ENCODE results near the gene ARID5A.

The ARID5A gene

GRCh38 chr2:96537734-96538486 is 1.4 kb downstream of the ARID5A start:
- Histone ChIP-seq H3K4me1 (ENCODE audit: control insufficient read depth, low read depth, low read length) (peaks cover 13% of the 10 kb centered on the region), H3K56ac (ENCODE audit: low read length) (peak overlapping the region; percentile 46), H3K9ac (ENCODE audit: low read length) (peak overlapping the region; percentile 68), H2AK5ac (ENCODE audit: low read length) (no peak overlapping the region), H4K8ac (ENCODE audit: low read depth, low read length) (no peak overlapping the region), H4K5ac (ENCODE audit: low read length) (no peak overlapping the region), H3K79me2 (ENCODE audit: control insufficient read depth, insufficient read depth, low read length) (no peaks in the 10 kb centered on the region), H3K36me3 (ENCODE audit: control insufficient read depth, insufficient read depth, low read length) (no peaks in the 10 kb centered on the region), H2BK120ac (ENCODE audit: low read depth, low read length) (no peak overlapping the region), H3K4me2 (ENCODE audit: low read length) (peak overlapping the region; percentile 69), H3K79me1 (ENCODE audit: low read length) (no peaks in the 10 kb centered on the region), H3K18ac (ENCODE audit: low read length) (no peak overlapping the region), H3K4me3 (ENCODE audit: low read length) (no peak overlapping the region), H2BK5ac (ENCODE audit: low read length) (no peak overlapping the region), H3K27ac (ENCODE audit: low read depth, low read length) (no peak overlapping the region), H3K4ac (ENCODE audit: low read depth, low read length) (no peak overlapping the region), H2BK15ac (replicated peaks; ENCODE audit: low read depth) (no peak overlapping the region), H3K27me3 (ENCODE audit: insufficient read depth, low read length, poor library complexity) (peaks cover 3% of the 10 kb centered on the region), H3K23ac (ENCODE audit: low read length) (no peak overlapping the region)
- DNase-seq = peak; percentile 25
- no CpG with 5 or more reads among the region's 36 CpGs for WGBS (ENCODE audit: extremely low coverage, insufficient coverage, low lambda C conversion rate)

- H2BK15ac ChIP-seq (replicated peaks; ENCODE audit: low read depth) = no peak overlapping the region
- no peak overlapping the region for H3K27ac ChIP-seq (ENCODE audit: low read depth, low read length)
- H3K79me1 ChIP-seq (ENCODE audit: low read length) = no peaks in the 10 kb centered on the region
- peak; percentile 64 for DNase-seq
- peak overlapping the region; percentile 1 for H3K9ac ChIP-seq (ENCODE audit: low read length)
- H4K5ac ChIP-seq (ENCODE audit: low read length) = no peak overlapping the region
- H3K4me2 ChIP-seq (ENCODE audit: low read length) = peak overlapping the region; percentile 69
- no peak overlapping the region for H2BK5ac ChIP-seq (ENCODE audit: low read length)
- peaks cover 3% of the 10 kb centered on the region for H3K27me3 ChIP-seq (ENCODE audit: insufficient read depth, low read length, poor library complexity)
- no CpG with 5 or more reads among the region's 24 CpGs for WGBS (ENCODE audit: extremely low coverage, insufficient coverage, low lambda C conversion rate)
- H3K4me1 ChIP-seq (ENCODE audit: control insufficient read depth, low read depth, low read length) = peaks cover 13% of the 10 kb centered on the region
- H3K4ac ChIP-seq (ENCODE audit: low read depth, low read length) = no peak overlapping the region
- H3K18ac ChIP-seq (ENCODE audit: low read length) = no peak overlapping the region
- H2AK5ac ChIP-seq (ENCODE audit: low read length) = no peak overlapping the region
- H3K23ac ChIP-seq (ENCODE audit: low read length) = peak overlapping the region; percentile 17
- H3K36me3 ChIP-seq (ENCODE audit: control insufficient read depth, insufficient read depth, low read length) = no peaks in the 10 kb centered on the region
- H3K56ac ChIP-seq (ENCODE audit: low read length) = peak overlapping the region; percentile 46
- no peak overlapping the region for H2BK120ac ChIP-seq (ENCODE audit: low read depth, low read length)
- H3K79me2 ChIP-seq (ENCODE audit: control insufficient read depth, insufficient read depth, low read length) = no peaks in the 10 kb centered on the region
- no peak overlapping the region for H4K8ac ChIP-seq (ENCODE audit: low read depth, low read length)
- no peak overlapping the region for H3K4me3 ChIP-seq (ENCODE audit: low read length)
Observed at GRCh38 chr2:96538487-96539214, 2.1 kb downstream of the ARID5A start.

GRCh38 chr2:96539215-96539920 is 2.8 kb downstream of the ARID5A start:
- peak overlapping the region; percentile 17 for H3K23ac ChIP-seq (ENCODE audit: low read length)
- no peak overlapping the region for H2BK15ac ChIP-seq (replicated peaks; ENCODE audit: low read depth)
- H4K5ac ChIP-seq (ENCODE audit: low read length) = no peak overlapping the region
- no CpG with 5 or more reads among the region's 9 CpGs for WGBS (ENCODE audit: extremely low coverage, insufficient coverage, low lambda C conversion rate)
- H4K8ac ChIP-seq (ENCODE audit: low read depth, low read length) = no peak overlapping the region
- peaks cover 3% of the 10 kb centered on the region for H3K27me3 ChIP-seq (ENCODE audit: insufficient read depth, low read length, poor library complexity)
- no peak overlapping the region for H3K9ac ChIP-seq (ENCODE audit: low read length)
- no peak overlapping the region for H2AK5ac ChIP-seq (ENCODE audit: low read length)
- no peak overlapping the region for H3K4me2 ChIP-seq (ENCODE audit: low read length)
- H3K4me1 ChIP-seq (ENCODE audit: control insufficient read depth, low read depth, low read length) = peaks cover 13% of the 10 kb centered on the region
- no peak for DNase-seq
- H3K4ac ChIP-seq (ENCODE audit: low read depth, low read length) = no peak overlapping the region
- H2BK5ac ChIP-seq (ENCODE audit: low read length) = no peak overlapping the region
- no peak overlapping the region for H2BK120ac ChIP-seq (ENCODE audit: low read depth, low read length)
- no peaks in the 10 kb centered on the region for H3K36me3 ChIP-seq (ENCODE audit: control insufficient read depth, insufficient read depth, low read length)
- no peaks in the 10 kb centered on the region for H3K79me1 ChIP-seq (ENCODE audit: low read length)
- no peak overlapping the region for H3K56ac ChIP-seq (ENCODE audit: low read length)
- H3K27ac ChIP-seq (ENCODE audit: low read depth, low read length) = no peak overlapping the region
- no peaks in the 10 kb centered on the region for H3K79me2 ChIP-seq (ENCODE audit: control insufficient read depth, insufficient read depth, low read length)
- no peak overlapping the region for H3K18ac ChIP-seq (ENCODE audit: low read length)
- no peak overlapping the region for H3K4me3 ChIP-seq (ENCODE audit: low read length)

GRCh38 chr2:96540136-96540535 is 3.6 kb downstream of the ARID5A start:
- Histone ChIP-seq H3K9ac (ENCODE audit: low read length) (no peak overlapping the region), H4K8ac (ENCODE audit: low read depth, low read length) (no peak overlapping the region), H2AK5ac (ENCODE audit: low read length) (no peak overlapping the region), H4K5ac (ENCODE audit: low read length) (no peak overlapping the region), H3K56ac (ENCODE audit: low read length) (no peak overlapping the region), H3K23ac (ENCODE audit: low read length) (no peak overlapping the region), H3K4me1 (ENCODE audit: control insufficient read depth, low read depth, low read length) (peaks cover 13% of the 10 kb centered on the region), H2BK15ac (replicated peaks; ENCODE audit: low read depth) (no peak overlapping the region), H2BK120ac (ENCODE audit: low read depth, low read length) (no peak overlapping the region), H3K4me3 (ENCODE audit: low read length) (no peak overlapping the region), H3K27me3 (ENCODE audit: insufficient read depth, low read length, poor library complexity) (peaks cover 3% of the 10 kb centered on the region), H3K27ac (ENCODE audit: low read depth, low read length) (no peak overlapping the region), H3K36me3 (ENCODE audit: control insufficient read depth, insufficient read depth, low read length) (no peaks in the 10 kb centered on the region), H3K4me2 (ENCODE audit: low read length) (no peak overlapping the region), H3K79me2 (ENCODE audit: control insufficient read depth, insufficient read depth, low read length) (no peaks in the 10 kb centered on the region), H3K18ac (ENCODE audit: low read length) (no peak overlapping the region), H2BK5ac (ENCODE audit: low read length) (no peak overlapping the region), H3K79me1 (ENCODE audit: low read length) (no peaks in the 10 kb centered on the region), H3K4ac (ENCODE audit: low read depth, low read length) (no peak overlapping the region)
- no CpG with 5 or more reads among the region's 5 CpGs for WGBS (ENCODE audit: extremely low coverage, insufficient coverage, low lambda C conversion rate)
- peak; percentile 30 for DNase-seq

- no peak overlapping the region for H3K9ac ChIP-seq (ENCODE audit: low read length)
- no peak overlapping the region for H4K5ac ChIP-seq (ENCODE audit: low read length)
- no peak overlapping the region for H4K8ac ChIP-seq (ENCODE audit: low read depth, low read length)
- H2BK120ac ChIP-seq (ENCODE audit: low read depth, low read length) = no peak overlapping the region
- no peak overlapping the region for H3K27ac ChIP-seq (ENCODE audit: low read depth, low read length)
- no peak for DNase-seq
- H2BK5ac ChIP-seq (ENCODE audit: low read length) = no peak overlapping the region
- H3K4me2 ChIP-seq (ENCODE audit: low read length) = no peak overlapping the region
- H3K4me3 ChIP-seq (ENCODE audit: low read length) = no peak overlapping the region
- no peaks in the 10 kb centered on the region for H3K36me3 ChIP-seq (ENCODE audit: control insufficient read depth, insufficient read depth, low read length)
- H3K79me1 ChIP-seq (ENCODE audit: low read length) = no peaks in the 10 kb centered on the region
- H3K56ac ChIP-seq (ENCODE audit: low read length) = no peak overlapping the region
- H3K4ac ChIP-seq (ENCODE audit: low read depth, low read length) = no peak overlapping the region
- peaks cover 13% of the 10 kb centered on the region for H3K4me1 ChIP-seq (ENCODE audit: control insufficient read depth, low read depth, low read length)
- no peak overlapping the region for H3K23ac ChIP-seq (ENCODE audit: low read length)
- WGBS (ENCODE audit: extremely low coverage, insufficient coverage, low lambda C conversion rate) = no CpG with 5 or more reads among the region's 4 CpGs
- H2BK15ac ChIP-seq (replicated peaks; ENCODE audit: low read depth) = no peak overlapping the region
- no peaks in the 10 kb centered on the region for H3K79me2 ChIP-seq (ENCODE audit: control insufficient read depth, insufficient read depth, low read length)
- peaks cover 3% of the 10 kb centered on the region for H3K27me3 ChIP-seq (ENCODE audit: insufficient read depth, low read length, poor library complexity)
- no peak overlapping the region for H3K18ac ChIP-seq (ENCODE audit: low read length)
- no peak overlapping the region for H2AK5ac ChIP-seq (ENCODE audit: low read length)
Observed at GRCh38 chr2:96541398-96542152, 5.0 kb downstream of the ARID5A start.
